ENCODE measurements around the gene CHST11.

Gene CHST11

GRCh38 chr12:104434129-104434528, 22.6 kb upstream of the CHST11 start:
- no peak for DNase-seq

DNA sequence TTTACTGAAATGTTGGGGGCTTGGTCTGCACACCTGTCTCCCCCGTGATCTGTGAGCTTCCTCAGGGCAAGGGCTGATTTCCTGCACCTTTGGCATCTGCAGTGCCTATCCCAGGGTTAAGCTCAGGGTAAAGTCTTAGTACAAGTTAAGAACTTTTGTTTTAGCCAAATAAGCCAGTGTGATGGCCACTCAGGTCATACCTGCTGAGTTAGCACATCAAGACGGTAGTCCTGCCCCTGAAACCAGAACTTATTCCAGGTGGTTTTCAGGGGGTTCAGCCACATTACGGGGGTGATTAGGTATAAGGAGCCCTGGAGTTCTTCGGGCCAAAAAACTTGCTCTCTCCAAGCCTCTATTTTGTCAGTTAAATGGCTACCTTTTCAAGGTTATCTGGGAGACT, 21.6 kb upstream of the CHST11 start:
- no peak for DNase-seq

DNA sequence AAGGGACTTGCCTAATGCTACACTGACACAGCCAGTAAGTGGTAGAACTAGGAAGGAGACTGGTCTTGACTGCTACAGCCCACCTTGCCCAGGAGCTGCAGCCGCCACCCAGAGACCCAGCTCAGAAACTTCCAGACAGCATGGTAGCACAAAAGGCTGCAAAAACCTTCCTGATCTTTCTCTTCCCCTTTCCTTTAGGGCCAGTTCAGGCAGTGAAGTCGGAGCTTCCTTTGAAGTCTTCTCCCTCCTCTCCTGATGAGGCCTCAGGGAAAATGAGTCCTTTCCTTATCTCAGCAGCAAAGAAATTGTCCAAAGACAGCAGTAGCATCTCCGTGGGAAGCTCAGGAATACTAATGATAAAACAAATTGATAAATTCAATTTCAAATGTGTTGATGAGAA, 21.0 kb upstream of the CHST11 start:
- no peak for DNase-seq

GRCh38 chr12:104436790-104437189, 20.0 kb upstream of the CHST11 start:
- no peak for DNase-seq

DNA sequence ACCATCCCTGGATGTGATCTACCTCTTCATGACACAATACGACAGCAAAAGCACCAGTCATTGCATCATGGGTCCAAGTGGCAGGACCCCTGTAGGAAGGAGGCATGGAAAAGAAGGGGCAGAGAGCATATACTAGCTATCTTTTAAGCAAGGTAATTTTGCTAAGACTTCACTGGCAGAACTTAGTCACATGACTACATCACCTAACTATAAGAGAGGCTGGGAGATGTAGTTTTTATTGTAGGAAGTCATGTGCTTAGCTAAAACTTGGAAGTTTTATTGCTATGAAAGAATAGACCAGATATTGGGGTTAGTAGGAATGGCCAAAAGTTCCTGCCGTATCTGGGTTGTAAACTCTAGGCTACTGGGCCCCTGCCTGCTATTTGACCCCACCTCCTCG, 18.6 kb upstream of the CHST11 start:
- DNase-seq, result no peak

- no peak for DNase-seq
Observed at GRCh38 chr12:104439137-104439536, 17.6 kb upstream of the CHST11 start.

DNA sequence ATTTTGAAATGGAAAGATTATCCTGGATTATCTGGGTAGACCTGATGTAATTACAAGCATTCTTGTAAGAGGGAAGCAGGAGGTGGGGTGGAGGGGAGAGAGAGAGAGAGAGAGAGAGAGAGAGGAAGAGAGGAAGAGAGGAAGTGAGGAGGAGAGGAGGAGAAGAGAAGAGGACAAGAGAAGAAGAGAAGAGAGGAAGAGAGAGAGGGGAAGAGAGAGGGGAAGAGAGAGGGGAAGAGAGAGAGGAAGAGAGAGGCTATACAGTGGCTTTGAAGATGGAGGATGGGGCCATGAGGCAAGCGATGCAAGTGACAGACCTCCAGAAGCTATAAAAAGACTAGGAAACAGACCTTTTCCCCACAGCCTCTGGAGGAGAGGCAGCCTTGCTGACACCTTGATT, 13.7 kb upstream of the CHST11 start:
- DNase-seq, result no peak

- DNase-seq, result no peak
Observed at GRCh38 chr12:104446646-104447421, 9.9 kb upstream of the CHST11 start.

DNA sequence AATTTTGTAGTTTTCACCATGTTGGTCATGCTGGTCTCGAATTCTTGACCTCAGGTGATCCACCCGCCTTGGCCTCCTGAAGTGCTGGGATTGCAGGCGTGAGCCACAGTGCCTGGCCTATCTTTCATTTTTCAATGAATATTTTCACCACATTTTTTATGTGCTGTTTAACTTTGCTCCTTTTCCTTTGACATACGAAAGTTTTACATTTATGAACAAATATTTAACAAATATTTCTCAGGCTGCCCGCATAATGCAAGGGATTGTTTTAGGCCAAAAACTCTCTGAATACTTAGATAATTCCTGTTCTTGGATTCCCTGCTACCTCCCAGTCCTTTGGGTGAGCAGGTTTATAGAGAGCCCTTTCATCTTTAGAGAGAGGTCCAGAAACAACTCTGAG, 8.7 kb upstream of the CHST11 start:
- no peak for DNase-seq

GRCh38 chr12:104448451-104448850, 8.3 kb upstream of the CHST11 start:
- no peak for DNase-seq

GRCh38 chr12:104450700-104451099, 6.0 kb upstream of the CHST11 start:
- DNase-seq, result no peak

DNA sequence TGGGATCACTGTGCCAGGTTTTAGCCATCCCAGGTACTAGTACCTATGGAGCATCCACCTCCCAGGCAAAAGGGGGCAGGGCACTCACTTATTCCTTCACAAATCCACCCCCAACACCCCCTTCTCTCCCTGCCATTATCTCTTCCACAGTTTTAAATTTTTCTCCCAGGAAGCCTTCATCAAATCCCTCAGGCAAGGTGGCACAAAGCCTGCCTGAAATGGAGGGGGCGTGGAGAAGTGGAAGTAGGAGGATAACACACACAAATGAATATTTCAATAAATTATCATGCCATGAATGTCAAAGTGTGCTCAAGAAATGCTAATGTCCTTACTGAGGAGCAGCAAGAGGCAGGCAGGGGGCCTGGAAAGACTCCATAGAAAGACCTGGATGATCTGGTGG, 4.7 kb upstream of the CHST11 start:
- DNase-seq, result no peak

GRCh38 chr12:104453133-104453532, 3.6 kb upstream of the CHST11 start:
- DNase-seq, result no peak

- no peak for DNase-seq
Observed at GRCh38 chr12:104454997-104455396, 1.8 kb upstream of the CHST11 start.

- DNase-seq, result no peak
Observed at GRCh38 chr12:104455578-104456416, 951 bp upstream of the CHST11 start.

GRCh38 chr12:104456950-104457745, 400 bp downstream of the CHST11 start:
- DNase-seq, result peak; percentile 86

DNA sequence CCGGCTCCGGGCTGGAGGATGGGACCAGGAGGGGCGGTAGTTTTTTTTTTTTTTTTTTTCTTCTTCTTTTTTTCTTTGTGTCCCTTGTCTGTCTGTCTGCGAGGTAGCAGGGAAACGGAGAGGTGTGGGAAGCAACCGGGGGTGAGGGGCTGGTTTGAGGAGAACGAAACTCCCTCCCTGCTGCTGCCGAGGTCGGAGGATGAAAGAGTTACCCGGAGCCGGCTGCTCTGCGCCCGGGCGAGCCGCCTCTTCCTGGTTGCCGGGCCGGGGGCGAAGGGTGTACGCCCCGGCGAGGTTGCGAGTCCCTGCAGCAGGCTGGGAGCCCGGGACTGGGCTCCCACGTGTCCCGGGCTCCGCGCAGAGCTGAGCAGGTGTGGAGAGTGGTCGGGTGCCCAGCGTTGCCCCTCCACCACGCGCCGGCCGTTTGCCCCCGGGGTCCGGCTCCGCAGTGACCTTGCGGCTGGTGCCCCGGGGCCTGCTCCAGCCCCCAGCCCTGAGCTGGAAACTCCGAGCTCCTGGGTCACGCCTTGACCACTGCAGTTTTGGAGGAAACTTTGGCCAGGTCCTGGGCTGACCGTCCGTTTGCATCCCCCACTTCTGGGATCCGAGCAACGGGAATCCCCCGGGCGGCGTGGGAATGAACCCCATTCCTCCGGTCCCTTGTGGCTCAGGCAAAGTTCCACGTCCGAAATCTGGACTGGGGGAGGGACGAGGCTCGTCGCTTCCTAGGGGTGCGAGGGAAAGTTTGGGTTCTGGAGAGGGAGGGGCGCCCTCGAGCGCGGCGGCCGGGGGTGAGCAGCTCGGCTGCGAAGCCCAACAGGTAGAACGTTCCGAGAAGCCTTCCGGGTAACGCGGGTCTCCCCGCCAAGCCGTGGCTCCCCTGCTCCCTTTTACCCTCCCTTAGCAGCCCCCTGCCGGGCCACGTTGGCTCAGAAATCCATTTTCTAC, 1.3 kb downstream of the CHST11 start:
- DNase-seq, result peak; percentile 31

- DNase-seq, result peak; percentile 65
Observed at GRCh38 chr12:104458694-104459367, 2.1 kb downstream of the CHST11 start.

DNA sequence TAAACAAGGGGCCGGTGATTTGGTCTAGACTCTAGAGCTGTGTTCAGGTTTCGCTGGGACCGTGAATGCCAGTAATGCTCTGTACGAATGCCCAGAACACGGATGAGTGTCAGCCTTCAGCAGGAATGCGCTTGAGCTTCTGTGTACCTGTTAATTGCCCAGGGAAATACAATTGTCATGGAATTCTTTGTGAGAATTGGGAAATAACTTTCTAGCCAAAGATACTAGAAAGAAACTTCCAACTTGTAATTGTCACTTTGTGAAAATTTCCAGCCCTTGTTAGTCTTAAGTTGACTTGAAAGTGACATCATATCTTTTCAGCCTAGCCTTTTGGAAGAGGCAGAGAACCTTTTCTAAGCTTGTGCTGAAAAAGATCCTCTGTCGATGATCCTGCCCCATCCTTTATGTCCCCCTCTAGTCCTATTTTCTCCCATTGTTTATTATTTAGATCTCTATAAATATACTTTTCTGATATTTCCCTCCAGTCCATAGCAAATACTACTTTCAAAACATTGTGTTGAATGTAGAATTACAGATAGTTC, 2.7 kb downstream of the CHST11 start:
- DNase-seq, result no peak

DNA sequence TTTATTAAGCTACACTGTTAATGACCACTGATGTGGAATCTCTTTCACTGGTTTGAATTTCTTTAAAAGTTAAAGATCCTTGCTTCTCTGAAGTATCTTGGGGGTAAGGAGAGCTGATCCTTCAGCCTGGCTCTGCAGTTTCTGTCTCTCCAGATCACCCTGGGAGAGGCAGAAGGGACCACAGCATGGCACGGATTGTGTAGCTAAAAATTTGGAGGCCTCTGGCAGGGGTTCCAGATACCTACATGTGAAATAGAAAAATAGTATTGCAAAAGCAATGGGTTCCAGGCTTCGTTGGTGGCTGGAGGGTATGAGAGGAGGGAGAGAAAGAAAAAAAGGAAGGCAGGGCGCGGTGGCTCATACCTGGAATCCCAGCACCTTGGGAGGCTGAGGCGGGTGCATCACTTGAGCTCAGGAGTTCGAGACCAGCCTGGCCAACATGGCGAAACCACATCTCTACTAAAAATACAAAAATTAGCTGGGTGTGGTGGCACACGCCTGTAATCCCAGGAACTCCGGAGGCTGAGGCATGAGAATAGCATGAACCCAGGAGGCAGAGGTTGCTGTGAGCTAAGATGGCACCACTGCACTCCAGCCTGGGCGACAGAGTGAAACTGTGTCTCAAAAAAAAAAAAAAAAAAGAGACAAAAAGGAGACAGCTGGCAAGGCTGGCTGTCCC, 3.4 kb downstream of the CHST11 start:
- no peak for DNase-seq
